Epithelial cell of esophagus (primary cell): Measurements from ENCODE around the gene PRKCQ.
A peak's percentile ranks its signal among the peaks of the same experiment; 100 is the strongest.

Experiments
- DNase-seq: peaks from one replicate; pipeline ENCODE4 v3.0.0; 2010; ENCODE audit warnings: low read depth
- H3K4me3 ChIP-seq: 2 replicates; pipeline ENCODE4 v1.5.1; 2011; ENCODE audit warnings: mild to moderate bottlenecking, low read length, control low read depth
- CTCF ChIP-seq: IDR thresholded peaks from 2 replicates; pipeline ENCODE4 v1.5.1; 2011; ENCODE audit warnings: low read depth, mild to moderate bottlenecking, low read length, control low read depth, inconsistent platforms; ENCODE audit not compliant: insufficient read depth; ENCODE audit errors: missing control alignments

Gene PRKCQ

GRCh38 chr10:6494936-6495592, 85.0 kb downstream of the PRKCQ start:
- H3K4me3 ChIP-seq: no peak overlapping the region
- DNase-seq: no peak
- no peak for TF ChIP-seq CTCF

GRCh38 chr10:6494442-6494819, 85.6 kb downstream of the PRKCQ start:
- no peak for TF ChIP-seq CTCF
- H3K4me3 ChIP-seq: no peak overlapping the region
- no peak for DNase-seq

- TF ChIP-seq CTCF: no peak
- DNase-seq: peak; percentile 85
- H3K4me3 ChIP-seq: no peak overlapping the region
These were observed 86.3 kb downstream of the PRKCQ start for GRCh38 chr10:6493521-6494441.

- no peak for DNase-seq
- TF ChIP-seq CTCF: no peak
- no peak overlapping the region for H3K4me3 ChIP-seq
These were observed 87.2 kb downstream of the PRKCQ start for GRCh38 chr10:6492896-6493295.

GRCh38 chr10:6491841-6492609, 88.1 kb downstream of the PRKCQ start:
- DNase-seq: peak; percentile 98

GRCh38 chr10:6490614-6491013, 89.5 kb downstream of the PRKCQ start:
- DNase-seq: no peak
- TF ChIP-seq CTCF: no peak
- no peak overlapping the region for H3K4me3 ChIP-seq

More at GRCh38 chr10:6491841-6492609, 88.1 kb downstream of the PRKCQ start:
- H3K4me3 ChIP-seq: peak overlapping the region; percentile 13
- no peak for TF ChIP-seq CTCF
